ENCODE results near the gene LONP1. TPM values are rescaled to one million over a fixed set of nuclear protein-coding genes. Genes with fewer than 3 reads are reported as not detected.

LONP1 gene, protein sequence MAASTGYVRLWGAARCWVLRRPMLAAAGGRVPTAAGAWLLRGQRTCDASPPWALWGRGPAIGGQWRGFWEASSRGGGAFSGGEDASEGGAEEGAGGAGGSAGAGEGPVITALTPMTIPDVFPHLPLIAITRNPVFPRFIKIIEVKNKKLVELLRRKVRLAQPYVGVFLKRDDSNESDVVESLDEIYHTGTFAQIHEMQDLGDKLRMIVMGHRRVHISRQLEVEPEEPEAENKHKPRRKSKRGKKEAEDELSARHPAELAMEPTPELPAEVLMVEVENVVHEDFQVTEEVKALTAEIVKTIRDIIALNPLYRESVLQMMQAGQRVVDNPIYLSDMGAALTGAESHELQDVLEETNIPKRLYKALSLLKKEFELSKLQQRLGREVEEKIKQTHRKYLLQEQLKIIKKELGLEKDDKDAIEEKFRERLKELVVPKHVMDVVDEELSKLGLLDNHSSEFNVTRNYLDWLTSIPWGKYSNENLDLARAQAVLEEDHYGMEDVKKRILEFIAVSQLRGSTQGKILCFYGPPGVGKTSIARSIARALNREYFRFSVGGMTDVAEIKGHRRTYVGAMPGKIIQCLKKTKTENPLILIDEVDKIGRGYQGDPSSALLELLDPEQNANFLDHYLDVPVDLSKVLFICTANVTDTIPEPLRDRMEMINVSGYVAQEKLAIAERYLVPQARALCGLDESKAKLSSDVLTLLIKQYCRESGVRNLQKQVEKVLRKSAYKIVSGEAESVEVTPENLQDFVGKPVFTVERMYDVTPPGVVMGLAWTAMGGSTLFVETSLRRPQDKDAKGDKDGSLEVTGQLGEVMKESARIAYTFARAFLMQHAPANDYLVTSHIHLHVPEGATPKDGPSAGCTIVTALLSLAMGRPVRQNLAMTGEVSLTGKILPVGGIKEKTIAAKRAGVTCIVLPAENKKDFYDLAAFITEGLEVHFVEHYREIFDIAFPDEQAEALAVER
- total RNA-seq (100 to 1,000 TPM; 185 to 523 (median 396) TPM), polyA plus RNA-seq (100 to 1,000 TPM; 177 to 352 (median 196) TPM)
- long read RNA-seq, donor 1, transcript LONP1-201 (18 exons, 3,236 nt), result major isoform, 26 of 85 reads
- long read RNA-seq, donor 1, partial matches to known transcripts, result 59 of 85 reads
- long read RNA-seq, donor 1, other reads (novel, unspliced or antisense), result 0 of 85 reads
- long read RNA-seq, donor 2, transcript LONP1-201 (18 exons, 3,236 nt), result major isoform, 27 of 110 reads
- long read RNA-seq, donor 2, partial matches to known transcripts, result 83 of 110 reads
- long read RNA-seq, donor 2, other reads (novel, unspliced or antisense), result 0 of 110 reads
- long read RNA-seq, donor 3, transcript LONP1-201 (18 exons, 3,236 nt), result major isoform, 6 of 46 reads
- long read RNA-seq, donor 3, partial matches to known transcripts, result 40 of 46 reads
- long read RNA-seq, donor 3, other reads (novel, unspliced or antisense), result 0 of 46 reads
- long read RNA-seq, donor 4, partial matches to known transcripts, result 31 of 34 reads
- long read RNA-seq, donor 4, other reads (novel, unspliced or antisense), result 1 of 34 reads
- long read RNA-seq, donor 5, transcript LONP1-213 (18 exons, 2,626 nt), result minor isoform, 5 of 2,496 reads
- long read RNA-seq, donor 5, transcript LONP1-201 (18 exons, 3,236 nt), result major isoform, 2,292 of 2,496 reads
- long read RNA-seq, donor 5, partial matches to known transcripts, result 95 of 2,496 reads
- long read RNA-seq, donor 5, other reads (novel, unspliced or antisense), result 104 of 2,496 reads
- long read RNA-seq, donor 6, partial matches to known transcripts, result 17 of 27 reads
- long read RNA-seq, donor 6, other reads (novel, unspliced or antisense), result 6 of 27 reads
- long read RNA-seq, donor 7, transcript LONP1-201 (18 exons, 3,236 nt), result major isoform, 15 of 68 reads
- long read RNA-seq, donor 7, partial matches to known transcripts, result 53 of 68 reads
- long read RNA-seq, donor 7, other reads (novel, unspliced or antisense), result 0 of 68 reads
- long read RNA-seq, donor 8, transcript LONP1-201 (18 exons, 3,236 nt), result major isoform, 52 of 160 reads
- long read RNA-seq, donor 8, partial matches to known transcripts, result 107 of 160 reads
- long read RNA-seq, donor 8, other reads (novel, unspliced or antisense), result 0 of 160 reads
- long read RNA-seq, donor 9, partial matches to known transcripts, result 31 of 35 reads
- long read RNA-seq, donor 9, other reads (novel, unspliced or antisense), result 0 of 35 reads
- long read RNA-seq, donor 10, transcript LONP1-201 (18 exons, 3,236 nt), result major isoform, 16 of 69 reads
- long read RNA-seq, donor 10, partial matches to known transcripts, result 53 of 69 reads
- long read RNA-seq, donor 10, other reads (novel, unspliced or antisense), result 0 of 69 reads

DNA sequence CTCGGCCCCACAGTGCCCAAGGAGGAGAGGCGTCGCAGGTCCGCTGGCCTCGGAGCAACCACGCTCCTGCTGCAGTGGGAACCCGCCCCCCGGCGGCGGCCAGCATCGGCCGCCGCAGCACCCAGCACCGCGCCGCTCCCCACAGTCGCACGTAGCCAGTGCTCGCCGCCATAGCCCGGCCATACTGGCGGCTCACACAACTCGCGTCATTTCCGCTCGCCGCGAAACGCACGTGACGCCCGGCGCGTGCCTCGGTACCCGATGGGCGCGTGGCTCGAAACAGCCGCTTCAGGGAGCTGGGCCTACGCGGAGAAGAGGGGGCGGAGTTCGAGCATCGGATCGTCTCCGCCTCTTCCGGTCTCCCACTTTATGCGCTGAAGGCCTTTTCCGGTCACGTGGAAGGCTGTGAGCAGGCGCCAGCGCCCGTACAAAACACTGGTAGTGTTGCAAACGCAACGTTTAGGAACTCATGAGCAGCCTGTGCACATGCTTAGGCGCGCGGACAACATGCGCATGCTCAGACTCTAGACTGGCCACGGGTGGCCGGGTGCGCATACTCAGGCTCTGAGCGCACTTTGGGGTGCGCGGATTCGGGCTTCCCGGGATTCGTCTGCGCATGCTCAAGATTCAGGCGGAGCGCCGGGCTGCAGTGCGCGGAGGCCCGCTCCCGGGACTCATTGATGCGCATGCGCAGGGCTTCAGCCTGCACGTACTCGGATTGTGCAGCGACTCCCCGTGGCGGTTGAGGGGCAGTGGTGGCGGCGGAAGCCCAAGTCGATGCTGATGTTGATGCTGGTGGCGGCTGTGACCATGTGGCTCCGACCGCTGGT is at the start of gene LONP1, which contains the start of gene CATSPERD:
LONP1 (minus strand) TSS at position 186 of the 830 bp plus-strand sequence; CDS start at position 172, 14 bp downstream.
CATSPERD (plus strand) TSS at position 677 of the 830 bp plus-strand sequence; CDS start at position 778, 101 bp downstream.
- peak within 1 kb of the TSS; percentile 89 to 100 (median 96) for H3K27ac ChIP-seq
- TF ChIP-seq POLR2A (IDR thresholded peaks at IDR 0.05), result peak; percentile 82 to 98
- TF ChIP-seq, protein P1, sequence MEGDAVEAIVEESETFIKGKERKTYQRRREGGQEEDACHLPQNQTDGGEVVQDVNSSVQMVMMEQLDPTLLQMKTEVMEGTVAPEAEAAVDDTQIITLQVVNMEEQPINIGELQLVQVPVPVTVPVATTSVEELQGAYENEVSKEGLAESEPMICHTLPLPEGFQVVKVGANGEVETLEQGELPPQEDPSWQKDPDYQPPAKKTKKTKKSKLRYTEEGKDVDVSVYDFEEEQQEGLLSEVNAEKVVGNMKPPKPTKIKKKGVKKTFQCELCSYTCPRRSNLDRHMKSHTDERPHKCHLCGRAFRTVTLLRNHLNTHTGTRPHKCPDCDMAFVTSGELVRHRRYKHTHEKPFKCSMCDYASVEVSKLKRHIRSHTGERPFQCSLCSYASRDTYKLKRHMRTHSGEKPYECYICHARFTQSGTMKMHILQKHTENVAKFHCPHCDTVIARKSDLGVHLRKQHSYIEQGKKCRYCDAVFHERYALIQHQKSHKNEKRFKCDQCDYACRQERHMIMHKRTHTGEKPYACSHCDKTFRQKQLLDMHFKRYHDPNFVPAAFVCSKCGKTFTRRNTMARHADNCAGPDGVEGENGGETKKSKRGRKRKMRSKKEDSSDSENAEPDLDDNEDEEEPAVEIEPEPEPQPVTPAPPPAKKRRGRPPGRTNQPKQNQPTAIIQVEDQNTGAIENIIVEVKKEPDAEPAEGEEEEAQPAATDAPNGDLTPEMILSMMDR (IDR thresholded peaks at IDR 0.05), result peak; percentile 85 to 97 (median 96)
- H3K36me3 ChIP-seq (replicated peaks in 1 of 2), result no peaks in the 10 kb centered on the region
- peaks cover 26 to 41% of the 10 kb centered on the region in 2 donors for H3K4me1 ChIP-seq (replicated peaks in 1 of 2)
- intact Hi-C loops (cut with DNase I), result no loop called here
- peak; percentile 98 to 99 (median 99) for DNase-seq
- H3K4me3 ChIP-seq, result peak within 1 kb of the TSS; percentile 12 to 92 (median 80)
- WGBS, 4 donors, result 0% methylated on average over 6 to 90 of the region's 90 CpGs; no CpG with 5 or more reads in 1 of the 4 donors
- H3K9me3 ChIP-seq (replicated peaks in 1 of 3), result no peaks in the 10 kb centered on the region
- H3K27me3 ChIP-seq, result no peaks in the 10 kb centered on the region

DNA sequence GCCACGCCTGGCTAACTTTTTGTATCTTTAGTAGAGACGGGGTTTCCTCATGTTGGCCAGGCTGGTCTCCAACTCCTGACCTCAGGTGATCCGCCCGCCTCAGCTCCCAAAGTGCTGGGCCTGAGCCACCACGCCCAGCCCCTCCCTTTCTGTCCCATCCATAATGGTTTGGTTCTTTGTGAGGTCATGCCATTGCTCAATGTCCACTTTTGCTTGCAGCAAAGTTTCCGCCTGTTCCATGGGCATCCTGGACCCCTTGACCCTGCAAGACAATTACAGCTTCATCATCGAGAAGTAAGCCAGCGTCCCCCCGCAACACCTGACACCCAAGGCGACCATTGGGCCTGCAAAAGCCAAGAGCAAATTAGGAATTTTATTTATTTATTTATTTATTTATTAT is 48.0 kb upstream of the LONP1 start:
- intact Hi-C loops (cut with DNase I), result no loop called here
- no peak overlapping the region for H3K4me3 ChIP-seq
- 90 to 94% (median 91%) methylated on average over 9 to 10 of the region's 10 CpGs for WGBS, 4 donors
- no peaks in the 10 kb centered on the region for H3K9me3 ChIP-seq (replicated peaks in 1 of 3)
- no peak overlapping the region for H3K27ac ChIP-seq
- no peaks in the 10 kb centered on the region for H3K36me3 ChIP-seq (replicated peaks in 1 of 2)
- no peak for DNase-seq
- no peaks in the 10 kb centered on the region for H3K4me1 ChIP-seq (replicated peaks in 1 of 2)
- no peaks in the 10 kb centered on the region for H3K27me3 ChIP-seq
- TF ChIP-seq, protein P1 (IDR thresholded peaks at IDR 0.05), result no peak
- TF ChIP-seq POLR2A (IDR thresholded peaks at IDR 0.05), result no peak
